GM12864 (cell line): ENCODE measurements around the gene RASAL3.
"Not testable (repeated sequence)": the region's sequence is repeated elsewhere in the genome, so short reads cannot be mapped to it uniquely, and the experiment has no call there.

Experiments
- DNase-seq: peaks from one replicate; pipeline ENCODE4 v3.0.0-alpha.2; 2011; ENCODE audit warnings: low read depth
- H3K4me3 ChIP-seq: 2 replicates; pipeline ENCODE4 v1.5.1; 2011; ENCODE audit warnings: mild to moderate bottlenecking, low read depth, low read length, control low read depth
- CTCF ChIP-seq: IDR thresholded peaks from 2 replicates; pipeline ENCODE4 v1.5.1; 2011; ENCODE audit warnings: low read depth, mild to moderate bottlenecking, moderate library complexity, low read length, control low read depth, inconsistent platforms; ENCODE audit errors: missing control alignments

Gene RASAL3

GRCh38 chr19:15487038-15487437 lies 22.7 kb upstream of the RASAL3 start:
- no peak overlapping the region for H3K4me3 ChIP-seq
- no peak for TF ChIP-seq CTCF
- no peak for DNase-seq

GRCh38 chr19:15485768-15486167 lies 21.4 kb upstream of the RASAL3 start:
- DNase-seq, H3K4me3 ChIP-seq: not testable (repeated sequence)

GRCh38 chr19:15480996-15481395 lies 16.7 kb upstream of the RASAL3 start:
- H3K4me3 ChIP-seq, DNase-seq: not testable (repeated sequence)

- no peak for DNase-seq
- no peak for TF ChIP-seq CTCF
- H3K4me3 ChIP-seq: no peak within 1 kb of the TSS
Measured at GRCh38 chr19:15479391-15480345, 15.3 kb upstream of the RASAL3 start, which contains the start of gene PGLYRP2. Gene PGLYRP2 (minus strand): TSS chr19:15479501. CDS start chr19:15479371, 130 bp downstream.

- no peak for DNase-seq
- no peak overlapping the region for H3K4me3 ChIP-seq
- no peak for TF ChIP-seq CTCF
Measured at GRCh38 chr19:15476325-15476724, 12.0 kb upstream of the RASAL3 start.

- no peak overlapping the region for H3K4me3 ChIP-seq
- DNase-seq: no peak
- no peak for TF ChIP-seq CTCF
Measured at GRCh38 chr19:15475611-15476010, 11.3 kb upstream of the RASAL3 start.

GRCh38 chr19:15475169-15475568 lies 10.8 kb upstream of the RASAL3 start:
- H3K4me3 ChIP-seq: no peak overlapping the region
- TF ChIP-seq CTCF: no peak

GRCh38 chr19:15473821-15474220 lies 9.5 kb upstream of the RASAL3 start:
- DNase-seq, H3K4me3 ChIP-seq: not testable (repeated sequence)

More at GRCh38 chr19:15475169-15475568, 10.8 kb upstream of the RASAL3 start:
- DNase-seq: no peak
